ENCODE results near the gene NFE2L2. TPM values are rescaled to one million over a fixed set of nuclear protein-coding genes. Genes with fewer than 3 reads are reported as not detected.
"Not testable (repeated sequence)": the region's sequence is repeated elsewhere in the genome, so short reads cannot be mapped to it uniquely, and the experiment has no call there.

The NFE2L2 gene
- total RNA-seq, 1 donor from 2014 or later = 51.4 TPM

DNA sequence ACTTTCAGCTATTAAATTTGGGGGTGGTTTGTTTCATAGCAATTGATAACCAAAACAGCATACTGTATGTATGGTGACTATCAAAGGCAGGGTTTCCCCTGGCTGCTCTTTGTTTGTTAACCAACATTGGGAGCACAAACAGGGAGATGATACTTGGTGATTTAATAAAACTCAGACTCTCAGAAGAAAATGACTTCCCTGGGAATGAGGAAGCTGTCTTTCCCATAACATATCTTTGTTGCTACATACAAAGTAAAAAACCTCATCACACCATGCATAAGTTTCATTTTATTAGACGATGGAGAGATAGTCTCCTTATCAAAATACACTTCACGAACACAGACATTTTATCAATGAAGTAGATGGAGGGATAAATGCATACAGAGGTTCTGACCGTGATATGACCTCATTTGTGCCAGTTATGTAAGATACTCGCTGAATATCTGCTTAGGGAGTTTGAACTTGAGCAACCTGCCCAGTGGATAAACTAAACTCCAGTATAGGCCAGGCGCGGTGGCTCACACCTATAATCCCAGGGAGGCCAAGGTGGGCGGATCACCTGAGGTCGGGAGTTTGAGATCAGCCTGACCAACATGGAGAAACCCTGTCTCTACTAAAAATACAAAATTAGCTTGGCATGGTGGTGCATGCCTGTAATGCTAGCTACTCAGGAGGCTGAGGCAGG lies 3.8 kb upstream of the NFE2L2 start:
- Mint-ChIP-seq H3K9me3 (ENCODE audit: unreplicated experiment) (peaks cover 6% of the 10 kb centered on the region), H3K4me1 (ENCODE audit: low read depth, unreplicated experiment) (peaks cover 7% of the 10 kb centered on the region), H3K27me3 (ENCODE audit: unreplicated experiment) (peaks cover 3% of the 10 kb centered on the region), H3K27ac (ENCODE audit: unreplicated experiment) (no peak overlapping the region), H3K36me3 (ENCODE audit: unreplicated experiment) (no peaks in the 10 kb centered on the region), H3K4me3 (ENCODE audit: unreplicated experiment) (no peak overlapping the region)
- no peak for DNase-seq
- TF ChIP-seq, protein P1, sequence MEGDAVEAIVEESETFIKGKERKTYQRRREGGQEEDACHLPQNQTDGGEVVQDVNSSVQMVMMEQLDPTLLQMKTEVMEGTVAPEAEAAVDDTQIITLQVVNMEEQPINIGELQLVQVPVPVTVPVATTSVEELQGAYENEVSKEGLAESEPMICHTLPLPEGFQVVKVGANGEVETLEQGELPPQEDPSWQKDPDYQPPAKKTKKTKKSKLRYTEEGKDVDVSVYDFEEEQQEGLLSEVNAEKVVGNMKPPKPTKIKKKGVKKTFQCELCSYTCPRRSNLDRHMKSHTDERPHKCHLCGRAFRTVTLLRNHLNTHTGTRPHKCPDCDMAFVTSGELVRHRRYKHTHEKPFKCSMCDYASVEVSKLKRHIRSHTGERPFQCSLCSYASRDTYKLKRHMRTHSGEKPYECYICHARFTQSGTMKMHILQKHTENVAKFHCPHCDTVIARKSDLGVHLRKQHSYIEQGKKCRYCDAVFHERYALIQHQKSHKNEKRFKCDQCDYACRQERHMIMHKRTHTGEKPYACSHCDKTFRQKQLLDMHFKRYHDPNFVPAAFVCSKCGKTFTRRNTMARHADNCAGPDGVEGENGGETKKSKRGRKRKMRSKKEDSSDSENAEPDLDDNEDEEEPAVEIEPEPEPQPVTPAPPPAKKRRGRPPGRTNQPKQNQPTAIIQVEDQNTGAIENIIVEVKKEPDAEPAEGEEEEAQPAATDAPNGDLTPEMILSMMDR (IDR thresholded peaks at IDR 0.05; ENCODE audit: partially characterized antibody, unreplicated experiment) = no peak

DNA sequence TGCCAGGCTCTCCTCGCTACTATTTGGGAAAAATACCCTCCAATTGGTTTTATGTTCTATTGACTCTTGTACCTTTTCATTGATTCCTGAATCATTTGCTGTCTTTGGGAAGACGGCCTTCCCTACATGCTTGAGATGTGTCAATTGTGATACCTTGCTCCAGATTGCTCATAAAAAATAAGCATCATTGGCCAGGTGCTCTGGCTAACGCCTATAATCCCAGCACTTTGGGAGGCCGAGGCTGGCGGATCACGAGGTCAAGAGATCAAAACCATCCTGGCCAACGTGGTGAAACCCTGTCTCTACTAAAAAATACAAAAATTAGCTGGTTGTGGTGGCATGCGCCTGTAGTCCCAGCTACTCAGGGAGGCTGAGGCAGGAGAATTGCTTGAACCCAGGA lies 2.4 kb upstream of the NFE2L2 start:
- not testable (repeated sequence) for H3K9me3 Mint-ChIP-seq (ENCODE audit: unreplicated experiment); H3K4me3 Mint-ChIP-seq (ENCODE audit: unreplicated experiment); H3K27me3 Mint-ChIP-seq (ENCODE audit: unreplicated experiment); H3K27ac Mint-ChIP-seq (ENCODE audit: unreplicated experiment); H3K36me3 Mint-ChIP-seq (ENCODE audit: unreplicated experiment); DNase-seq
- peaks cover 16% of the 10 kb centered on the region for H3K4me1 Mint-ChIP-seq (ENCODE audit: low read depth, unreplicated experiment)

DNA sequence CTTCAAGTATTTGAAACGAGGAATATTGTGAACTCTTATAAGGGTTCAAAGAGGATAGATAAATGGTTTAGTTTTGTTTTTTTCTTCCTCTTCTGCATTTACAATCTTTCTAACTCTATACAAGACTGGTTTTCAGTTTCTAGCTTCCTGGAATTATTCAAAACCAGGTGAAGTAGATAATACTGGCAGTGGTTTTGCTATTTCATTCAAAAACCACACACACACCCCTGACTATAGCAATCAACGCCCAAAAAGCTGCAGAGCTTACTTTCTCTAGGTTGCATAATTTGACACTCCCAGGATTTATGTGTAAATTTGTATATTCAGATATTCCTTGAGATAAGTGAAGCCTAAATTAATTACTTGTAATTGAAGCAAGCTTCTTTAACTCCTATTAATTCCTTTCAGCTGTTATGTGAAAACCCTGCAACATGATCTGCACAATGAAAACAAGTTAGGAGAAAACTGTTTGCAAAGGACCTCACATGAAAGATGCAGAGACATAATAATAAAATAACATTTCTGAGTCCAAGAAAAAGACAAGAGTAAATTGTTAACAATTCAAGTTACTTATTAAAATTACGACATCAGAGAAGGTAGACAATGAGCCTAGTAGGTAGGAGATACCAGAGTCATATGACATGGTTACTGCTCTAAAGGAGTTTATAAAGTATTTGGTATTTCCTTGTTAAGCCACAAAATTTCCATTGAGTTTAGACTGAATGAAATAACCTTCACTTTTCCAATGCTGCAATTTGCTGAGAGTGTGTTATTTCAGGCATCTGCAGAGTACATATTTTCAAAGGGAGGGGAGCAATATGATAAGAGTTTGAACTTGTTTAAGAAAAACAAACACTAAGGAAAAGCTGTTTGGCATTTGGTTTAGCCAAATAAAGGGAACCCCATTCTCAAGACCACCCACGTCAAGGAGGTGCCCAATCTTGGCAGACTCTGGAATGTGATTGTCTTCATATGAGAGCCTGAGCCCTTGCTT lies 1.6 kb upstream of the NFE2L2 start:
- Mint-ChIP-seq H3K36me3 (ENCODE audit: unreplicated experiment) (no peaks in the 10 kb centered on the region), H3K4me1 (ENCODE audit: low read depth, unreplicated experiment) (peaks cover 23% of the 10 kb centered on the region), H3K9me3 (ENCODE audit: unreplicated experiment) (peaks cover 9% of the 10 kb centered on the region), H3K4me3 (ENCODE audit: unreplicated experiment) (peak overlapping the region; percentile 94), H3K27me3 (ENCODE audit: unreplicated experiment) (peaks cover 6% of the 10 kb centered on the region), H3K27ac (ENCODE audit: unreplicated experiment) (peak overlapping the region; percentile 95)
- no peak for DNase-seq
- TF ChIP-seq, protein P1 (IDR thresholded peaks at IDR 0.05; ENCODE audit: partially characterized antibody, unreplicated experiment) = no peak

DNA sequence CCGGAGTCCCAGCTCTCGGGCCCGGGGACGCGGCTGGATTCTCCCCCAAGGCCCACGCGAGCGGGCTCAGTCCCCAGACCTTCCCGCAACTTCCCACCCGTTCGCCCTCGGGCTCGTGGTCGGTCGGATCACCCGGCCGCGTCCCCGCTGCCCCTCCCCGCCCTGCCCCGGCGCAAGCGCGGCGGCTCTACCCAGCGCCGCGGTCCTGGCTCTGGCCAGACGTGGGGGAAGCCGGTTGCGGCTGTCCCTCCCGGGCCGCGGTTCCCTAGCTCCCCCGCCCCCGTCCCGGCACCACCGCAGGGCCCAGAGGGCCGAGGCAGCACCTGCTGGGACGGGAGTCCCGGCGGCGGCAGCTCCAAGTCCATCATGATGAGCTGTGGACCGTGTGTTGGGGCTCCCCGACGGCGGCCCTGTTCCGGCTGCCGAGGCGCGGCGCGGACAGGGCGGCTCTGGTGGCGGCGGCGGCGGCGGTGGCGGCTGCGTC lies 276 bp downstream of the NFE2L2 start:
- DNase-seq = peak; percentile 64
- TF ChIP-seq, protein P1 (IDR thresholded peaks at IDR 0.05; ENCODE audit: partially characterized antibody, unreplicated experiment) = no peak
- Mint-ChIP-seq H3K4me1 (ENCODE audit: low read depth, unreplicated experiment) (peaks cover 27% of the 10 kb centered on the region), H3K9me3 (ENCODE audit: unreplicated experiment) (peaks cover 9% of the 10 kb centered on the region), H3K4me3 (ENCODE audit: unreplicated experiment) (no peak overlapping the region), H3K27me3 (ENCODE audit: unreplicated experiment) (peaks cover 6% of the 10 kb centered on the region), H3K36me3 (ENCODE audit: unreplicated experiment) (no peaks in the 10 kb centered on the region), H3K27ac (ENCODE audit: unreplicated experiment) (no peak overlapping the region)

DNA sequence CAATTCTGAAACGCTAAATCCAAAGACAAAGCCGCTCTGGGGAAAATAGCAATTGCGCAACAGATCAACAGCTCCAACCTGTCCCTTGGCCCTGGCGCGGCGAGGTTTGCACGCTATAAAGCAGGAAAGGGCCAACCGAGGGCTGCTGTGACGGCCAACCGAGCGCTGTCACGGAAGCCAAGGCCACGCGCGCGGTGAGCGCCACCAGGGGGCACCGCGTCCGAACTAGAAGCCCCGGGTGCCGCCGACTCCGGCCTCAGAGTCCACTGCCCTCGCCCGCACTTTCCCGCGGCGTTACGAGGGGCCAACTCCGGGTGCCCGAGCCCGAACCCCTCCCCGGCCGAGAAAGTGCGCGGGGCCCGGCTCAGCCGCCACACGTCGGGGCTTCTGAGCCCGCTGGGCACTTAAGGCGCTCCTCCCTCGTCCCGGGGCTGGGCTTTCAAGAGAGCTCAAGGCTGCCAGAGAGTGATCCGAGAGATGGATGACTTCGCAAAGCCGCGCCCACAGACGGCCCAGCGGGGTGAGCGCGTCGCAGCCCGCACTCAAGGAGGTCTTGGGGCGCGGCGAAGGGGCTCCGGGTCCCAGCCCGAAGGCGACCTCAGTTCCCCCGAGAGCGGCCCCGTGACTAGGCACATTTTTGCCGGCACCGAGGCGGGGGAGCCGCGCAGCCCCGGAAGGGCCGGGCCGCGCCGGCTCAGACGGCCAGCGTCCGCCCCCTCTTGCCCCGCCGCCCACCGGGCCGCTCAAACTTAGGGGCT lies 897 bp downstream of the NFE2L2 start:
- H3K9me3 Mint-ChIP-seq (ENCODE audit: unreplicated experiment) = peaks cover 9% of the 10 kb centered on the region
- no peaks in the 10 kb centered on the region for H3K36me3 Mint-ChIP-seq (ENCODE audit: unreplicated experiment)
- H3K4me3 Mint-ChIP-seq (ENCODE audit: unreplicated experiment) = peak overlapping the region; percentile 92
- TF ChIP-seq, protein P1 (IDR thresholded peaks at IDR 0.05; ENCODE audit: partially characterized antibody, unreplicated experiment) = peak; percentile 84
- peak; percentile 100 for DNase-seq
- peak overlapping the region; percentile 88 for H3K27ac Mint-ChIP-seq (ENCODE audit: unreplicated experiment)
- H3K27me3 Mint-ChIP-seq (ENCODE audit: unreplicated experiment) = peaks cover 6% of the 10 kb centered on the region
- H3K4me1 Mint-ChIP-seq (ENCODE audit: low read depth, unreplicated experiment) = peaks cover 27% of the 10 kb centered on the region
